K562 (cell line): ENCODE data around the gene CTF1. TPM values are rescaled to one million over a fixed set of nuclear protein-coding genes. Genes with fewer than 3 reads are reported as not detected.

ENCODE experiments used
- ATAC-seq: fragments of 200-7000 bp; cut with Tn5 transposase; 3 replicates; pipeline ENCODE4 v1.9.1; 2020; ENCODE audit warnings: moderate library complexity
- BruUV-seq: library from RNA; stranded (reverse); fragments of 400-500 nt; replicated peaks from 2 replicates; lab custom pipeline; 2021; lab: Mats Ljungman, UMichigan
- CTCF ChIA-PET: fragments of 300-600 bp; formaldehyde crosslinking; extraction: SDS; loops from one replicate; lab custom pipeline; 2021; ENCODE audit warnings: low intra/inter-chr PET ratio; lab: Yijun Ruan, JAX
- POLR2A ChIA-PET: fragments of 300-600, 350-650 bp; sonication (Branson Sonifier 250); formaldehyde crosslinking; extraction: SDS; loops from one replicate; lab custom pipeline; 2021; ENCODE audit warnings: antibody characterized with exemption, inconsistent platforms; lab: Yijun Ruan, JAX
- DNase-seq, 4 experiments: peaks; one replicate each; pipeline versions ENCODE4 v3.0.0 to v3.0.0-alpha.2; 2011 to 2018; ENCODE audit warnings: low spot score in 3 of 4, mixed read lengths in 3 of 4; ENCODE audit errors: extremely low read depth in 1 of 4
- FAIRE-seq: peaks from 2 replicates; lab custom pipeline; 2011; peaks lifted over from hg19 to GRCh38; lab: Jason Lieb, UNC
- H2AFZ ChIP-seq: 2 replicates; pipeline ENCODE4 v1.6.0; 2011; ENCODE audit warnings: low read depth, low read length, control low read depth, inconsistent platforms
- H3K27ac ChIP-seq: fragments of 200-600 bp; 3 replicates; pipeline ENCODE4 v1.8.0; 2011; ENCODE audit warnings: low read depth, mild to moderate bottlenecking, control low read depth, inconsistent platforms, low read length, moderate library complexity, mixed read lengths; ENCODE audit errors: extremely low read depth
- H3K27me3 ChIP-seq, 2 experiments: fragments of 300-600 bp in 1 of 2; 2 replicates in 1 of 2; 3 replicates in 1 of 2; pipeline versions ENCODE4 v1.6.0 to v1.8.0; 2011; ENCODE audit warnings: inconsistent platforms in 2 of 2, low read length in 2 of 2, mild to moderate bottlenecking in 1 of 2, mixed read lengths in 1 of 2, moderate library complexity in 1 of 2; ENCODE audit not compliant: control insufficient read depth in 2 of 2, insufficient read depth in 2 of 2
- H3K36me3 ChIP-seq: fragments of 300-600 bp; 3 replicates; pipeline ENCODE4 v1.8.0; 2011; ENCODE audit warnings: mild to moderate bottlenecking, low read length, inconsistent platforms; ENCODE audit not compliant: control insufficient read depth, insufficient read depth
- H3K4me1 ChIP-seq, 2 experiments: fragments of 200-600 bp in 1 of 2; replicated peaks in 1 of 2; 2 replicates in 1 of 2; 3 replicates in 1 of 2; pipeline versions ENCODE4 v1.5.1 to v1.8.0; 2011; ENCODE audit warnings: inconsistent platforms in 2 of 2, low read length in 2 of 2, mild to moderate bottlenecking in 1 of 2, mixed read lengths in 1 of 2, moderate library complexity in 1 of 2; ENCODE audit not compliant: control insufficient read depth in 2 of 2, insufficient read depth in 2 of 2
- H3K4me2 ChIP-seq: 2 replicates; pipeline ENCODE4 v1.6.1; 2011; ENCODE audit warnings: low read length, control low read depth, inconsistent platforms, mixed read lengths; ENCODE audit not compliant: insufficient read depth
- H3K4me3 ChIP-seq: fragments of 200-600 bp; sonication (generic), shearing (Covaris generic); 2 replicates; pipeline ENCODE4 v1.5.1; 2016; ENCODE audit warnings: control low read depth, inconsistent platforms
- H3K79me2 ChIP-seq: fragments of 200-600 bp; 3 replicates; pipeline ENCODE4 v1.8.0; 2011; ENCODE audit warnings: low read length, inconsistent platforms; ENCODE audit not compliant: control insufficient read depth, insufficient read depth
- H3K9ac ChIP-seq, 2 experiments: 2 replicates each; pipeline versions ENCODE4 v1.6.0 to v1.6.1; 2011; ENCODE audit warnings: low read depth in 2 of 2, low read length in 2 of 2, control low read depth in 1 of 2, inconsistent platforms in 1 of 2, mild to moderate bottlenecking in 1 of 2, mixed read lengths in 1 of 2; ENCODE audit not compliant: insufficient read depth in 1 of 2
- H3K9me1 ChIP-seq: one replicate; pipeline ENCODE4 v1.6.0; 2011; ENCODE audit warnings: inconsistent platforms, mild to moderate bottlenecking, low read length, moderate library complexity; ENCODE audit not compliant: control insufficient read depth, insufficient read depth
- H3K9me3 ChIP-seq: replicated peaks from 2 replicates; pipeline ENCODE4 v1.5.1; 2011; ENCODE audit warnings: low read depth, low read length, inconsistent platforms; ENCODE audit not compliant: control insufficient read depth, insufficient read depth
- H4K20me1 ChIP-seq: replicated peaks from 2 replicates; pipeline ENCODE4 v1.6.1; 2011; ENCODE audit warnings: low read length, inconsistent platforms, mixed read lengths; ENCODE audit not compliant: control insufficient read depth, insufficient read depth
- BRD4 ChIP-seq: fragments of 200-600 bp; sonication (generic); IDR thresholded peaks from 2 replicates; pipeline ENCODE4 v1.6.1; 2017; ENCODE audit warnings: inconsistent platforms
- HSF4 ChIP-seq: fragments of 250-450 bp; sonication (Bioruptor Pico); IDR thresholded peaks from 2 replicates; pipeline ENCODE4 v2.1.2; 2022; ENCODE audit warnings: mild to moderate bottlenecking, moderate library complexity, borderline replicate concordance
- RB1 ChIP-seq: fragments of 450-650 bp; IDR thresholded peaks from 2 replicates; pipeline ENCODE4 v1.6.1; 2017; ENCODE audit warnings: low read depth, mild to moderate bottlenecking
- SMAD3 ChIP-seq: fragments of 450-650 bp; formaldehyde crosslinking; conservative IDR thresholded peaks from 2 replicates; pipeline ENCODE4 v1.4.0; 2020; ENCODE audit warnings: mild to moderate bottlenecking
- ZKSCAN8 ChIP-seq: fragments of 200-800 bp; sonication (Bioruptor generic); IDR thresholded peaks from 2 replicates; pipeline ENCODE4 v1.6.1; 2016; ENCODE audit warnings: missing genetic modification characterization, missing compliant biosample characterization
- ZNF583 ChIP-seq: fragments of 250-450 bp; sonication (Bioruptor Pico); IDR thresholded peaks from 2 replicates; pipeline ENCODE4 v1.4.0; 2020
- ZNF707 ChIP-seq: fragments of 250-450 bp; sonication (Bioruptor Pico); conservative IDR thresholded peaks from 2 replicates; pipeline ENCODE4 v1.8.0; 2022; ENCODE audit warnings: inconsistent platforms, mild to moderate bottlenecking, moderate library complexity
- WGBS: fragments of 100-300 bp; shearing (Covaris generic); methylation state at CpG from one replicate; pipeline ENCODE4 v1.1.6; 2016; ENCODE audit warnings: low coverage, mixed read lengths; ENCODE audit not compliant: insufficient coverage; ENCODE audit errors: missing lambda C conversion rate; 5-methylcytosine and 5-hydroxymethylcytosine counted together
- in situ Hi-C: fragments of 300-500 bp; cut with MboI; formaldehyde crosslinking; loops from 4 replicates; pipeline ENCODE4 v1.15.0; 2018; ENCODE audit warnings: inconsistent platforms, mixed read lengths
- intact Hi-C: fragments of 100-400 bp; cut with micrococcal nuclease; formaldehyde crosslinking; loops from 2 replicates; pipeline ENCODE4 v1.14.2; 2022
- polyA plus RNA-seq, 8 experiments: library from polyadenylated mRNA; depleted of rRNA in 4 of 8; stranded (reverse) in 5 of 8; unstranded in 3 of 8; fragments of >200 nt; fragmentation: Nextera tagmentation in 2 of 8; fragmentation: Illumina TruSeq in 1 of 8; extraction: Ambion mirVana in 2 of 8; extraction: Trizol in 1 of 8; gene quantifications; 2 replicates each; pipeline versions ENCODE4 v1.2.1 to v1.2.3, GENCODE V29; 2011 to 2014; ENCODE audit warnings: inconsistent platforms in 1 of 8, missing spikeins in 1 of 8
- total RNA-seq, 7 experiments: library from RNA; depleted of rRNA in 6 of 7; stranded (reverse); fragments of >200 nt in 6 of 7; fragmentation: Illumina TruSeq in 2 of 7; extraction: Trizol in 2 of 7; gene quantifications; 2 replicates each; pipeline versions ENCODE4 v1.2.1 to v1.2.3, GENCODE V29; 2011 to 2021; ENCODE audit warnings: low replicate concordance in 1 of 7

The CTF1 gene
- total and polyA plus RNA-seq, 9 of the 15 experiments (the other 6 are each of a cell fraction or from before 2014, with no cell fraction given) = 0.24 to 2.5 (median 0.44) TPM

DNA sequence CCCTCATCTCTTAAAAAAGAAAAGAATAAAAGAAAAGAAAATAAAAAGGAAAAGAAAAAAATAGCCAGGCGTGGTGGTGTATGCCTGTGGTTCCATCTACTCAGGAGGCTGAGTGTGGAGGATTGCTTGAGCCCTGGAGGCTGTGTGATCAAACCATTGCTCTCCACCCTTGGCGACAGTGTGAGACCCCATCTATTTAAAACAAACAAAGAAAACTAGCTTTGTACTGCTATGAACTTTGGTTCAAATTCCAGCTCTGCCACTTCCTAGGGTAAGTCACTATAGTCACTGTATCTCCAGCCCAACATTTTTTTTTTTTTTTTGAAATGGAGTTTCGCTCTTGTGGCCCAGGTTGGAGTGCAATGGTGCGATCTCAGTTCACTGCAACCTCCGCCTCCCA, 4.2 kb downstream of the CTF1 start:
- FAIRE-seq = no peak
- no peak overlapping the region for H3K4me2 ChIP-seq

GRCh38 chr16:30901201-30902028, 5.0 kb downstream of the CTF1 start:
- in situ Hi-C loops = loop anchor here (10.0 kb wide), 1 partner anchor 57 kb away; no protein-coding TSS in a partner anchor
- TF ChIP-seq ZNF707 (CRISPR knock-in tag) = no peak
- no peak for TF ChIP-seq SMAD3 (CRISPR knock-in tag)
- no peak for TF ChIP-seq ZKSCAN8

More for the DNA sequence above, 4.2 kb downstream of the CTF1 start:
- Histone ChIP-seq H3K27ac (no peak overlapping the region), H3K9me1 (no peaks in the 10 kb centered on the region), H3K9ac (no peak overlapping the region), H2AFZ (no peak overlapping the region), H3K4me3 (no peak overlapping the region), H3K79me2 (no peaks in the 10 kb centered on the region), H3K4me1 (peaks cover 36 to 50% of the 10 kb centered on the region in 2 experiments), H3K27me3 (no peaks in the 10 kb centered on the region), H3K9me3 (no peaks in the 10 kb centered on the region), H3K36me3 (no peaks in the 10 kb centered on the region; the same call in 2 of the 3 replicates), H4K20me1 (no peaks in the 10 kb centered on the region)
- TF ChIP-seq ZNF583 (CRISPR knock-in tag) (no peak), BRD4 (no peak), RB1 (no peak), HSF4 (CRISPR knock-in tag) (no peak)
- POLR2A ChIA-PET = interaction anchor here (0.6 to 1.3 kb wide), 4 partner anchors 26 to 343 kb away, joined by 3 read pairs; no protein-coding TSS in a partner anchor
- in situ Hi-C loops = loop anchor here (10.0 kb wide), 1 partner anchor 56 kb away; no protein-coding TSS in a partner anchor
- 94% methylated on average over 4 of the region's 5 CpGs for WGBS
- CTCF ChIA-PET = interaction anchor here (1.4 kb wide), 1 partner anchor 56 kb away, joined by 3 read pairs; no protein-coding TSS in a partner anchor
- DNase-seq = no peak
- intact Hi-C loops = no loop called here
- ATAC-seq = no peak
- BruUV-seq = no TSS peak

More at GRCh38 chr16:30901201-30902028, 5.0 kb downstream of the CTF1 start:
- Histone ChIP-seq H2AFZ (peak overlapping the region; percentile 94), H3K27me3 (no peaks in the 10 kb centered on the region), H3K36me3 (no peaks in the 10 kb centered on the region; the same call in 2 of the 3 replicates), H3K79me2 (no peaks in the 10 kb centered on the region), H4K20me1 (no peaks in the 10 kb centered on the region), H3K9ac (peak overlapping the region; percentile 85 to 96), H3K9me3 (no peaks in the 10 kb centered on the region), H3K4me1 (peaks cover 30 to 41% of the 10 kb centered on the region in 2 experiments), H3K27ac (peak overlapping the region; percentile 86), H3K4me3 (peak overlapping the region; percentile 57), H3K9me1 (no peaks in the 10 kb centered on the region), H3K4me2 (peak overlapping the region; percentile 93)
- no peak for ATAC-seq
- TSS peak; percentile 90 for BruUV-seq
- peak; percentile 74 for FAIRE-seq
- DNase-seq = peak in 1 of 4 experiments; percentile 52
- intact Hi-C loops = no loop called here
- WGBS = 23% methylated on average over 4 of the region's 6 CpGs
- CTCF ChIA-PET = interaction anchor here (0.6 to 1.4 kb wide), 3 partner anchors 57 to 958 kb away, joined by 3 to 4 read pairs (median 4); partner anchors contain the start of gene DCTPP1
- POLR2A ChIA-PET = interaction anchor here (0.6 to 1.6 kb wide), 13 partner anchors 11 to 554 kb away, joined by 3 to 7 read pairs (median 3); no protein-coding TSS in a partner anchor
